HepG2 (cell line): ENCODE results near the gene RRP36. TPM values are rescaled to one million over a fixed set of nuclear protein-coding genes. Genes with fewer than 3 reads are reported as not detected.

Experiments used
- ADNP ChIP-seq: sonication (generic); formaldehyde crosslinking; IDR thresholded peaks from 2 replicates; pipeline ENCODE4 v1.4.0; 2020; ENCODE audit warnings: missing genetic modification reagents
- AGO1 ChIP-seq: fragments of 200-400 bp; formaldehyde crosslinking; IDR thresholded peaks from 2 replicates; pipeline ENCODE4 v1.6.1; 2017; ENCODE audit warnings: mild to moderate bottlenecking, low read depth, low read length, moderate library complexity; ENCODE audit not compliant: poor library complexity, severe bottlenecking
- CBX1 ChIP-seq: IDR thresholded peaks from one replicate; pipeline ENCODE4 v1.6.1; 2016; ENCODE audit warnings: antibody characterized with exemption, low read depth
- CC2D1A ChIP-seq: sonication (generic); formaldehyde crosslinking; IDR thresholded peaks from 2 replicates; pipeline ENCODE4 v1.8.1; 2023; ENCODE audit warnings: mild to moderate bottlenecking, missing genetic modification reagents
- ETV5 ChIP-seq: IDR thresholded peaks from 2 replicates; pipeline ENCODE4 v1.6.1; 2018; ENCODE audit warnings: missing biosample characterization, missing genetic modification reagents, inconsistent platforms, borderline replicate concordance
- JDP2 ChIP-seq: sonication (generic); formaldehyde crosslinking; IDR thresholded peaks from 2 replicates; pipeline ENCODE4 v1.8.1; 2022; ENCODE audit warnings: missing genetic modification reagents, borderline replicate concordance
- JUND ChIP-seq: sonication (generic); formaldehyde crosslinking; IDR thresholded peaks from 2 replicates; pipeline ENCODE4 v1.8.0; 2022; ENCODE audit warnings: mild to moderate bottlenecking, missing genetic modification reagents
- KDM5B ChIP-seq: sonication (generic); formaldehyde crosslinking; IDR thresholded peaks from 2 replicates; pipeline ENCODE4 v1.4.0; 2020; ENCODE audit warnings: missing genetic modification reagents, mild to moderate bottlenecking, borderline replicate concordance
- KLF6 ChIP-seq: IDR thresholded peaks from 2 replicates; pipeline ENCODE4 v1.8.0; 2016; ENCODE audit warnings: missing biosample characterization, missing genetic modification reagents
- MATR3 ChIP-seq: sonication (generic); formaldehyde crosslinking; IDR thresholded peaks from 2 replicates; pipeline ENCODE4 v1.4.0; 2020; ENCODE audit warnings: missing genetic modification reagents
- MAZ ChIP-seq, 2 experiments: sonication (generic) in 1 of 2; formaldehyde crosslinking in 1 of 2; IDR thresholded peaks; 2 replicates each; pipeline versions ENCODE4 v1.5.0 to v1.6.1; 2012 to 2020; ENCODE audit warnings: low read depth in 2 of 2, mild to moderate bottlenecking in 2 of 2, borderline replicate concordance in 1 of 2, improper control_type of control experiment in 1 of 2, low read length in 1 of 2, missing genetic modification reagents in 1 of 2, moderate library complexity in 1 of 2
- MTA3 ChIP-seq: sonication (generic); formaldehyde crosslinking; IDR thresholded peaks from 2 replicates; pipeline ENCODE4 v1.4.0; 2020; ENCODE audit warnings: missing genetic modification reagents
- NR1H2 ChIP-seq: sonication (generic); formaldehyde crosslinking; IDR thresholded peaks from 2 replicates; pipeline ENCODE4 v1.8.1; 2022; ENCODE audit warnings: low read depth, missing genetic modification reagents, borderline replicate concordance
- PAWR ChIP-seq: sonication (generic); formaldehyde crosslinking; IDR thresholded peaks from 2 replicates; pipeline ENCODE4 v1.4.0; 2020; ENCODE audit warnings: missing genetic modification reagents, mild to moderate bottlenecking, borderline replicate concordance
- PTBP1 ChIP-seq: fragments of 200-400 bp; formaldehyde crosslinking; IDR thresholded peaks from 2 replicates; pipeline ENCODE4 v1.6.1; 2018; ENCODE audit warnings: low read length, low read depth; ENCODE audit not compliant: poor library complexity, severe bottlenecking
- SAFB2 ChIP-seq: sonication (generic); formaldehyde crosslinking; IDR thresholded peaks from 2 replicates; pipeline ENCODE4 v1.5.1; 2020; ENCODE audit warnings: missing genetic modification reagents, low read depth, mild to moderate bottlenecking, borderline replicate concordance
- SNAI1 ChIP-seq: sonication (generic); formaldehyde crosslinking; IDR thresholded peaks from 2 replicates; pipeline ENCODE4 v1.5.0; 2020; ENCODE audit warnings: mild to moderate bottlenecking, missing genetic modification reagents, borderline replicate concordance
- ZFAT ChIP-seq: sonication (generic); formaldehyde crosslinking; conservative IDR thresholded peaks from 2 replicates; pipeline ENCODE4 v1.8.1; 2023; ENCODE audit warnings: missing genetic modification reagents, inconsistent platforms
- ZNF256 ChIP-seq: sonication (generic); formaldehyde crosslinking; conservative IDR thresholded peaks from 2 replicates; pipeline ENCODE4 v1.4.0; 2020; ENCODE audit warnings: missing genetic modification reagents
- ZNF430 ChIP-seq: sonication (generic); formaldehyde crosslinking; IDR thresholded peaks from 2 replicates; pipeline ENCODE4 v1.9.0; 2021; ENCODE audit warnings: mild to moderate bottlenecking, missing genetic modification reagents
- ZNF446 ChIP-seq: sonication (generic); formaldehyde crosslinking; IDR thresholded peaks from 2 replicates; pipeline ENCODE4 v1.5.0; 2020; ENCODE audit warnings: mild to moderate bottlenecking, missing genetic modification reagents
- ZNF468 ChIP-seq: sonication (generic); formaldehyde crosslinking; IDR thresholded peaks from 2 replicates; pipeline ENCODE4 v1.8.0; 2022; ENCODE audit warnings: mild to moderate bottlenecking, moderate library complexity, missing genetic modification reagents
- ZNF720 ChIP-seq: sonication (generic); formaldehyde crosslinking; IDR thresholded peaks from 2 replicates; pipeline ENCODE4 v1.4.0; 2020; ENCODE audit warnings: missing genetic modification reagents
- ZNF777 ChIP-seq: sonication (generic); formaldehyde crosslinking; IDR thresholded peaks from 2 replicates; pipeline ENCODE4 v1.4.0; 2020; ENCODE audit warnings: missing genetic modification reagents
- polyA plus RNA-seq, 8 experiments: library from polyadenylated mRNA; depleted of rRNA in 3 of 8; stranded (reverse) in 7 of 8; unstranded in 1 of 8; fragments of >200 nt; fragmentation: Illumina TruSeq in 4 of 8; extraction: Trizol in 4 of 8; gene quantifications; 2 replicates each; pipeline versions ENCODE4 v1.2.1 to v1.2.3, GENCODE V29; 2011 to 2016; ENCODE audit warnings: low read depth in 4 of 8, missing spikeins in 1 of 8, mixed read lengths in 1 of 8; ENCODE audit not compliant: insufficient read depth in 1 of 8
- total RNA-seq, 5 experiments: library from RNA; depleted of rRNA; stranded (reverse); fragments of >200 nt; fragmentation: Illumina TruSeq; extraction: Trizol; gene quantifications; 2 replicates each; pipeline ENCODE4 v1.2.3, GENCODE V29; 2016; ENCODE audit warnings: low read depth in 1 of 5
- TF ChIP-seq, protein P1 (sequence below): sonication (generic); formaldehyde crosslinking; IDR thresholded peaks from 2 replicates; pipeline ENCODE4 v1.4.0; 2020; ENCODE audit warnings: mild to moderate bottlenecking, missing genetic modification reagents
- TF ChIP-seq, protein P2 (sequence below): sonication (generic); formaldehyde crosslinking; IDR thresholded peaks from 2 replicates; pipeline ENCODE4 v1.4.0; 2020; ENCODE audit warnings: missing genetic modification reagents, mild to moderate bottlenecking, borderline replicate concordance

The RRP36 gene
- total and polyA plus RNA-seq, 2 of the 13 experiments (the other 11 are each of a cell fraction or from before 2014, with no cell fraction given), result 29.5 to 144 TPM

DNA sequence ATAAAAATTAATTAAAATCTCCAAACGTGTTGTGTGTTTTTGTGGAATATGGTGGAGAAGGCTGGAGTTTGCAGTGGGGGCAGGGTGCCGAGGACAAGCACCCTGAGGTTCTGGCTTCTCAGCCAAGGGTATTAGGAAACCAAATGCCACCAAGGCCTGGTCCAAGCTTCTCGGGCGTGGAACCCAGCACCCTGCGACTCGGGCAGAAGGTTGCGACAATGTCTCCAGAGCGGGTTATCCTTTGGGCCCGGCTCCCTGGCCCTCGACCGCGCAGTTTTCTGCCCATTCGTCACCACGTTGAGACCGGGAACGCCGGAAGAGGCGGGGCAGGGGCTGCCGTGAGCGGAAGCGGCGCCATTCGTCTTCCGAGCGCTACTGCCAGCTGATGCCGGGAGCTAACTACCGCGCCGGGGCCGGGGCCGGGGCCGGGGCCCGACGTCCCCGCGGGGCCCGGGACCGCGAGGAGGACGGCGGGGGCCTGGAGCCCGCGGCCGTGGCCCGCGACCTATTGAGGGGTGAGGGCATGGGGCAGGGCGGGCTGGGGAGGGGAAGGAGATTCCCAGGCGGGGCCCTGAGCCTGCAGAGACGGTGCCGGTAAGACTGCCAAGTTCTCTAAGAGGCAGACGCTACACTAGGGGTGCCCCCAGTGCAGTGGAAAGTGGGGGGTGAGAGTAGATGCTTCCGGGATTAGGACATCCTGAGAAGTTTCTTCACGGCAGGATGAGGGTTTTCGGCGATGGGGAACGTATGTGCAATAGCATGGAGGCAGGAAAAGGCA lies at the start of gene RRP36 (continued):
- TF ChIP-seq MAZ (IDR thresholded peaks at IDR 0.05; ENCODE audit: borderline replicate concordance, low read depth, low read length) (no peak), MAZ (CRISPR knock-in tag; IDR thresholded peaks at IDR 0.05; ENCODE audit: low read depth) (peak; percentile 48; the same call in 1 of the 2 replicates), AGO1 (peak; percentile 96), MATR3 (CRISPR knock-in tag) (no peak), ZNF446 (CRISPR knock-in tag) (no peak), SAFB2 (no peak), CC2D1A (CRISPR knock-in tag) (no peak), ZNF720 (CRISPR knock-in tag) (no peak), NR1H2 (CRISPR knock-in tag) (no peak), ZNF777 (peak; percentile 62), ZNF468 (CRISPR knock-in tag) (0 out of 2 replicates have a peak, but pooled peaks have one; percentile 52), ETV5 (peak; percentile 76), JDP2 (CRISPR knock-in tag) (no peak), MTA3 (no peak), ZNF430 (CRISPR knock-in tag) (peak; percentile 56), PAWR (CRISPR knock-in tag) (no peak), CBX1 (peak; percentile 54), KLF6 (CRISPR knock-in tag) (0 out of 2 replicates have a peak, but pooled peaks have one; percentile 63), ADNP (no peak), KDM5B (CRISPR knock-in tag) (peak; percentile 90), ZFAT (CRISPR knock-in tag) (no peak), SNAI1 (CRISPR knock-in tag) (no peak), PTBP1 (no peak), JUND (CRISPR knock-in tag) (peak; percentile 40; the same call in 1 of the 2 replicates), ZNF256 (CRISPR knock-in tag) (0 out of 2 replicates have a peak, but pooled peaks have one; percentile 73)
- TF ChIP-seq, protein P1, sequence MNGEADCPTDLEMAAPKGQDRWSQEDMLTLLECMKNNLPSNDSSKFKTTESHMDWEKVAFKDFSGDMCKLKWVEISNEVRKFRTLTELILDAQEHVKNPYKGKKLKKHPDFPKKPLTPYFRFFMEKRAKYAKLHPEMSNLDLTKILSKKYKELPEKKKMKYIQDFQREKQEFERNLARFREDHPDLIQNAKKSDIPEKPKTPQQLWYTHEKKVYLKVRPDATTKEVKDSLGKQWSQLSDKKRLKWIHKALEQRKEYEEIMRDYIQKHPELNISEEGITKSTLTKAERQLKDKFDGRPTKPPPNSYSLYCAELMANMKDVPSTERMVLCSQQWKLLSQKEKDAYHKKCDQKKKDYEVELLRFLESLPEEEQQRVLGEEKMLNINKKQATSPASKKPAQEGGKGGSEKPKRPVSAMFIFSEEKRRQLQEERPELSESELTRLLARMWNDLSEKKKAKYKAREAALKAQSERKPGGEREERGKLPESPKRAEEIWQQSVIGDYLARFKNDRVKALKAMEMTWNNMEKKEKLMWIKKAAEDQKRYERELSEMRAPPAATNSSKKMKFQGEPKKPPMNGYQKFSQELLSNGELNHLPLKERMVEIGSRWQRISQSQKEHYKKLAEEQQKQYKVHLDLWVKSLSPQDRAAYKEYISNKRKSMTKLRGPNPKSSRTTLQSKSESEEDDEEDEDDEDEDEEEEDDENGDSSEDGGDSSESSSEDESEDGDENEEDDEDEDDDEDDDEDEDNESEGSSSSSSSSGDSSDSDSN (CRISPR knock-in tag), result peak; percentile 56
- TF ChIP-seq, protein P2, sequence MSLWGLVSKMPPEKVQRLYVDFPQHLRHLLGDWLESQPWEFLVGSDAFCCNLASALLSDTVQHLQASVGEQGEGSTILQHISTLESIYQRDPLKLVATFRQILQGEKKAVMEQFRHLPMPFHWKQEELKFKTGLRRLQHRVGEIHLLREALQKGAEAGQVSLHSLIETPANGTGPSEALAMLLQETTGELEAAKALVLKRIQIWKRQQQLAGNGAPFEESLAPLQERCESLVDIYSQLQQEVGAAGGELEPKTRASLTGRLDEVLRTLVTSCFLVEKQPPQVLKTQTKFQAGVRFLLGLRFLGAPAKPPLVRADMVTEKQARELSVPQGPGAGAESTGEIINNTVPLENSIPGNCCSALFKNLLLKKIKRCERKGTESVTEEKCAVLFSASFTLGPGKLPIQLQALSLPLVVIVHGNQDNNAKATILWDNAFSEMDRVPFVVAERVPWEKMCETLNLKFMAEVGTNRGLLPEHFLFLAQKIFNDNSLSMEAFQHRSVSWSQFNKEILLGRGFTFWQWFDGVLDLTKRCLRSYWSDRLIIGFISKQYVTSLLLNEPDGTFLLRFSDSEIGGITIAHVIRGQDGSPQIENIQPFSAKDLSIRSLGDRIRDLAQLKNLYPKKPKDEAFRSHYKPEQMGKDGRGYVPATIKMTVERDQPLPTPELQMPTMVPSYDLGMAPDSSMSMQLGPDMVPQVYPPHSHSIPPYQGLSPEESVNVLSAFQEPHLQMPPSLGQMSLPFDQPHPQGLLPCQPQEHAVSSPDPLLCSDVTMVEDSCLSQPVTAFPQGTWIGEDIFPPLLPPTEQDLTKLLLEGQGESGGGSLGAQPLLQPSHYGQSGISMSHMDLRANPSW (CRISPR knock-in tag), result no peak
